Measurements from ENCODE around the gene NOXA1. TPM values are rescaled to one million over a fixed set of nuclear protein-coding genes. Genes with fewer than 3 reads are reported as not detected.
A peak's percentile ranks its signal among the peaks of the same experiment; 100 is the strongest.

The NOXA1 gene
- total RNA-seq, 1 experiment from 2014 or later: 8.2 TPM

DNA sequence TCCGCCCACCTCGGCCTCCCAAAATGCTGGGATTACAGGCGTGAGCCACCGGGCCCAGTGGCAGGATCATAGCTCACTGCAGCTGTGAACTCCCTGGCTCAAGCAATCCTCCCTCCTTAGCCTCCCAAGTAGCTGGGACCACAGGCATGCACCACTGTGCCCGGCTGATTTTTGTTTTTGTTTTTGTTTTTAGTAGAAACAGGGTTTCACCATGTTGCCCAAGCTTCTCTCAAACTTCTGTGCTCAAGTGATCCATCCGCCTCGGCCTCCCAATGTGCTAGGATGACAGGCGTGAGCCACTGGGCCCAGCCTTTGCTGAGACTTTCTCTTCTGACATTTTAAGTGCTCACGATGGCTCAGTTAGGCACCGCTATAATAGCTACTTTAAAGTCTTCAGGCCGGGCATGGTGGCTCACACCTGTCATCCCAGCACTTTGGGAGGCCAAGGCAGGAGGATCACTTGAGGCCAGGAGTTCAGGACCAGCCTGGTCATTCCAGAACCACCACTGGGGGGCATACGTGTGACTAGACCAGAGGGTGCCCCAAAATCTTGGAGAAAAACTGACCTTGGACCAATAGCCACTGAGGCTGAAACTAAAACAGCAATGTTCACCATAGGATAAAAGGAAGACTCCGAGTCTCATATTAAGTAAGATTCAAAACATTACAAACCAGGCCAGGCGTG is 21.1 kb downstream of the NOXA1 start:
- H3K4me1 Mint-ChIP-seq (ENCODE audit: insufficient read depth, unreplicated experiment): peaks cover 11% of the 10 kb centered on the region
- no peaks in the 10 kb centered on the region for H3K27me3 Mint-ChIP-seq (ENCODE audit: insufficient read depth, unreplicated experiment)
- no peaks in the 10 kb centered on the region for H3K36me3 Mint-ChIP-seq (ENCODE audit: insufficient read depth, unreplicated experiment)
- no peak overlapping the region for H3K4me3 Mint-ChIP-seq (ENCODE audit: unreplicated experiment)
- intact Hi-C loops (cut with micrococcal nuclease): loop anchor here (2.0 to 10.0 kb wide), 2 partner anchors 81 to 149 kb away; no protein-coding TSS in a partner anchor
- H3K27ac Mint-ChIP-seq (ENCODE audit: low read depth, unreplicated experiment): no peak overlapping the region
- no peaks in the 10 kb centered on the region for H3K9me3 Mint-ChIP-seq (ENCODE audit: unreplicated experiment)
- ChIA-PET POLR2A (interaction anchor here (0.6 to 3.7 kb wide), 6 partner anchors 11 to 82 kb away, joined by 3 to 17 read pairs (median 5); partner anchors contain the start of genes EXD3, NOXA1 and NSMF), CTCF (interaction anchor here (0.7 to 5.4 kb wide), 8 partner anchors 15 to 237 kb away, joined by 3 to 36 read pairs (median 5); partner anchors contain the start of genes EXD3 and NOXA1)
- DNase-seq (ENCODE audit: unreplicated experiment): no peak
- TF ChIP-seq, protein P1, sequence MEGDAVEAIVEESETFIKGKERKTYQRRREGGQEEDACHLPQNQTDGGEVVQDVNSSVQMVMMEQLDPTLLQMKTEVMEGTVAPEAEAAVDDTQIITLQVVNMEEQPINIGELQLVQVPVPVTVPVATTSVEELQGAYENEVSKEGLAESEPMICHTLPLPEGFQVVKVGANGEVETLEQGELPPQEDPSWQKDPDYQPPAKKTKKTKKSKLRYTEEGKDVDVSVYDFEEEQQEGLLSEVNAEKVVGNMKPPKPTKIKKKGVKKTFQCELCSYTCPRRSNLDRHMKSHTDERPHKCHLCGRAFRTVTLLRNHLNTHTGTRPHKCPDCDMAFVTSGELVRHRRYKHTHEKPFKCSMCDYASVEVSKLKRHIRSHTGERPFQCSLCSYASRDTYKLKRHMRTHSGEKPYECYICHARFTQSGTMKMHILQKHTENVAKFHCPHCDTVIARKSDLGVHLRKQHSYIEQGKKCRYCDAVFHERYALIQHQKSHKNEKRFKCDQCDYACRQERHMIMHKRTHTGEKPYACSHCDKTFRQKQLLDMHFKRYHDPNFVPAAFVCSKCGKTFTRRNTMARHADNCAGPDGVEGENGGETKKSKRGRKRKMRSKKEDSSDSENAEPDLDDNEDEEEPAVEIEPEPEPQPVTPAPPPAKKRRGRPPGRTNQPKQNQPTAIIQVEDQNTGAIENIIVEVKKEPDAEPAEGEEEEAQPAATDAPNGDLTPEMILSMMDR (IDR thresholded peaks at IDR 0.05; ENCODE audit: unreplicated experiment): no peak
- no TSS peak for BruUV-seq (replicated peaks)

DNA sequence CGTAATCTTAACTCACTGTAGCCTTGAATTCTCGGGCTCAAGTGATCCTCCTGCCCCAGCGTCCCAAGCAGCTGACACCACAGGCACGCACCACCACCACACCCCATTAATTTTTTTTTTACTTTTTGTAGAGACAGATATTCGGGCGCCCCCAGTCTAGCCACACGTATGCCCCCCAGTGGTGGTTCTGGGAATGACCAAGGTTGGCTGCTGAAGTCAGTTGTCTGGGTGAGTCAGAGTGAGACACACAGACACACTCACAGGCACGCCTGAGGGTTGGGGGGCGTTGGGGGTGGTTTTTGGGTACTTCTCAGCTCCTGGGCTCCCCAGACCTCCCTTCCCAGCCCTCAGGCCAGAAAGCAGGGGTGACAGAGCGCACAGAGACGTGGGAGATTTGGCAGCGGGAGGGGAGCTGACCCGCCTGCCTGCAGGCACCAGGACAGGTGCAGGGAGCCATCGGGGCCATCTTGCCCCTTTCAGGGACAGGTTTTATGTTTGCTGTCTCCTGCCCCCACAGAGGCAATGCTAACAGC is 22.1 kb downstream of the NOXA1 start:
- Mint-ChIP-seq H3K4me1 (ENCODE audit: insufficient read depth, unreplicated experiment) (peaks cover 11% of the 10 kb centered on the region), H3K9me3 (ENCODE audit: unreplicated experiment) (no peaks in the 10 kb centered on the region), H3K36me3 (ENCODE audit: insufficient read depth, unreplicated experiment) (no peaks in the 10 kb centered on the region), H3K4me3 (ENCODE audit: unreplicated experiment) (no peak overlapping the region), H3K27ac (ENCODE audit: low read depth, unreplicated experiment) (peak overlapping the region; percentile 36), H3K27me3 (ENCODE audit: insufficient read depth, unreplicated experiment) (no peaks in the 10 kb centered on the region)
- peak; percentile 89 for DNase-seq (ENCODE audit: unreplicated experiment)
- ChIA-PET CTCF (interaction anchor here (0.5 to 5.4 kb wide), 14 partner anchors 8 to 195 kb away, joined by 3 to 36 read pairs (median 4); partner anchors contain the start of genes EHMT1, EXD3 and NOXA1), POLR2A (interaction anchor here (0.7 to 3.0 kb wide), 7 partner anchors 14 to 243 kb away, joined by 3 to 17 read pairs (median 4); partner anchors contain the start of genes EXD3, NOXA1, NSMF and PNPLA7)
- BruUV-seq (replicated peaks): no TSS peak
- TF ChIP-seq, protein P1 (IDR thresholded peaks at IDR 0.05; ENCODE audit: unreplicated experiment): peak; percentile 88
- intact Hi-C loops (cut with micrococcal nuclease): loop anchor here (1.0 to 10.0 kb wide), 4 partner anchors 21 to 158 kb away; no protein-coding TSS in a partner anchor

DNA sequence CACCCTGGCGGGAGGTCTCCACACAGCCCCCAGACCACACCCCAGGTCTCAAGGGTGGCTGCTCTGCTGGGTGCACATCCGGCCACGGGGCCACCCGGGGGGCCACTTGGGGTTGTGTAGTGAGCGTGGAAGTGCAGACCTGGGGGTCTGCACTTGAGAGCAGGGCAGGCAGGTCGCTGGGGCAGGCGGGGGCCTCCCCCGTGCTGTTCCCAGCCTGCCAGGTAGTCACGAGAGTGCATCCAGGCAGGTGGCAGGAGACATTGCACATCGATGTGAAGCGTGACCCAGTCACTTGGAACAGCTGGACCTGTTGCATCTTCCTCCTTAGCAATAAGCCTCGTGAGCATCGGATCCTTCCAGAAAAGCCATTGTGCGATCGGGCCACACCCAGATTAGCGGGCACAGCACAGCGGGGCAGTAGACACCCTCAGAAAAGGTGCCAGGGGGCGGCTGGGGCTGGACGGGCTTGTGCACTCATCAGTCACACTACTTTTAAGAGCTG is 22.8 kb downstream of the NOXA1 start:
- ChIA-PET CTCF (interaction anchor here (0.5 to 5.4 kb wide), 11 partner anchors 8 to 710 kb away, joined by 3 to 36 read pairs (median 3); partner anchors contain the start of genes EXD3, NOXA1 and NSMF), POLR2A (interaction anchor here (0.8 to 3.0 kb wide), 6 partner anchors 9 to 104 kb away, joined by 3 to 17 read pairs (median 4); partner anchors contain the start of genes EXD3, NOXA1, NSMF and PNPLA7)
- no peak overlapping the region for H3K4me3 Mint-ChIP-seq (ENCODE audit: unreplicated experiment)
- H3K4me1 Mint-ChIP-seq (ENCODE audit: insufficient read depth, unreplicated experiment): peaks cover 11% of the 10 kb centered on the region
- TF ChIP-seq, protein P1 (IDR thresholded peaks at IDR 0.05; ENCODE audit: unreplicated experiment): no peak
- no peaks in the 10 kb centered on the region for H3K9me3 Mint-ChIP-seq (ENCODE audit: unreplicated experiment)
- DNase-seq (ENCODE audit: unreplicated experiment): no peak
- no peak overlapping the region for H3K27ac Mint-ChIP-seq (ENCODE audit: low read depth, unreplicated experiment)
- no peaks in the 10 kb centered on the region for H3K36me3 Mint-ChIP-seq (ENCODE audit: insufficient read depth, unreplicated experiment)
- no TSS peak for BruUV-seq (replicated peaks)
- intact Hi-C loops (cut with micrococcal nuclease): loop anchor here (1.0 to 10.0 kb wide), 4 partner anchors 22 to 159 kb away; no protein-coding TSS in a partner anchor
- no peaks in the 10 kb centered on the region for H3K27me3 Mint-ChIP-seq (ENCODE audit: insufficient read depth, unreplicated experiment)

Data from MCF 10A (cell line).